ENCODE results near the gene LATS2.
"Not testable (repeated sequence)": the region's sequence is repeated elsewhere in the genome, so short reads cannot be mapped to it uniquely, and the experiment has no call there.

Gene LATS2

GRCh38 chr13:21075379-21076249, 14.2 kb upstream of the LATS2 start:
- no peak for DNase-seq (ENCODE audit: low read depth, low spot score)

DNA sequence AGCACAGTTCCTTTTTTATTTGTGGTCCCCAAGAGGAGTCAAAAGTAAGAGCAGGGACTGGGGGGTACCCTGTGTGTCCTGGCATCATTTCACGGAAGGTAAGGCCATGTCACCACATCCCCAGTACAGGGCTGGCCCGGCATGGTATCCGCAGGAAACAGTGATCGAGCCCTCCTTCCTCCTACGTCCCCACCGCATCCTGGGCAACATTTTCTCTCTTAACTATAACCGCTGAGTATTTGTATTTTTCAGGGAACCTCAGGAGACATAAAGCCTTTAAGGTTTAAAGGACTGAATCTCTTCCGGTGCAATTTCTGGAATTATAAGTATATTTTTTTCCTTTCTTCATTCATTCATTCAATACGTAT, 13.6 kb upstream of the LATS2 start:
- DNase-seq (ENCODE audit: low read depth, low spot score): no peak

DNA sequence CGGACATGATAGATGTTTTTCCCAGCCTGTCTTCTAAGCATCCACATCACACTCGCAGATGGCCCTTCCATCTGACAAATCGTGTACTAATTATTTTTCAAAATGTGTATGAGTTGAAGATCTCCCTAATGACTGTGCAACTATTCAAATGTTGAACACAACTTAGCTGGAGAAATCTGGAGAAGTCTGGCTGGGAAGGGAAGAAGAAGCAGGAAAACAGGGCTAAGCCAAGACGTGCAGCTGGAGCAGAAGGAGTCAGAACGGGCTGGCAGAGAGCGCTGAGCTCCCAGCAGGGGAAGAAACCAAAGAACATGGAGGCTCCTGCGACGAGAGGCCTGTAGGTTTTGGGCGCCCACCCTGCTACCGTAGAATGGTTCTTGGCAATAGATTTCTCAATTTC, 13.2 kb upstream of the LATS2 start:
- no peak for DNase-seq (ENCODE audit: low read depth, low spot score)

DNA sequence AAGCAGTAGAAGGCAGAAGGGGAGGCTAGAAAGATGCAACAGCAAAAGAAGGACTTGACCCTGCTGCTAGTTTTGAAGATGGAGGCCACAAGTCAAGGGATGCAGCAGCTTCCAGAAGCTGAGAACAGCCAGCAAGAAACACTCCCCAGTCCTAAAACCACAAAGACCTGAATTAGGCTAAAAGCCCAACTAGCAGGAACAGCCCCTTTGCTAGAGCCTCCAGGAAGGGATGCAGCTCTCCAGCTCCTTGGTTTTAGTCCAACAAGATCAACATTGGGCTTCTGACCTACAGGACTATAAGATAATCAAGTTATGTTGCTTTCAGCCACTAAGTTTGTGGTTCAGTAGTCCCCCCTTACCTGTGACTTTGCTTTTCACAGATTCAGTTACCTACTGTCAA, 10.5 kb upstream of the LATS2 start:
- no peak for DNase-seq (ENCODE audit: low read depth, low spot score)

GRCh38 chr13:21071015-21071414, 9.6 kb upstream of the LATS2 start:
- DNase-seq (ENCODE audit: low read depth, low spot score): no peak

DNA sequence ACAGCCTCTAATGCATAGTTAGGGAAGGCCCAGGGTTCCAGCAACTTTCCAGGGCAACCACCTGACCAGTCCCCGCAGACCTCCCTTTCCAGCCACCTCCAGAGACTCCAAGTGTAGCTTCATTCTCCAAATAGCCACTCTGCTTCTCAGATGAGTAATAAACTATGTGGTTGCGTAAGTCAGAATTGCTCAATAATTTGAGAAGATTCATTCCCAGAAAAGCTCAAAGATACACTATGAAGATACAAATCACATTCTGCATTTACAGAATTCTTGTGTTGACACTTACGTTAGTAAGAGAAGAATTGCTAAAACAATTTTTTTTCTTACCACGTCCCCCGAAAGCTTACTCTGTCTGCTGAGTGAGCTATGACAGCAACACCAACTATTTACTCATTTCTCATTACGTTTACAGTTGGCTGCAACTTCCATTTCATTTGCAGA, 8.2 kb upstream of the LATS2 start:
- DNase-seq (ENCODE audit: low read depth, low spot score): no peak

GRCh38 chr13:21067848-21068247, 6.5 kb upstream of the LATS2 start:
- DNase-seq (ENCODE audit: low read depth, low spot score): no peak

- no peak for DNase-seq (ENCODE audit: low read depth, low spot score)
Measured at GRCh38 chr13:21066946-21067345, 5.6 kb upstream of the LATS2 start.

DNA sequence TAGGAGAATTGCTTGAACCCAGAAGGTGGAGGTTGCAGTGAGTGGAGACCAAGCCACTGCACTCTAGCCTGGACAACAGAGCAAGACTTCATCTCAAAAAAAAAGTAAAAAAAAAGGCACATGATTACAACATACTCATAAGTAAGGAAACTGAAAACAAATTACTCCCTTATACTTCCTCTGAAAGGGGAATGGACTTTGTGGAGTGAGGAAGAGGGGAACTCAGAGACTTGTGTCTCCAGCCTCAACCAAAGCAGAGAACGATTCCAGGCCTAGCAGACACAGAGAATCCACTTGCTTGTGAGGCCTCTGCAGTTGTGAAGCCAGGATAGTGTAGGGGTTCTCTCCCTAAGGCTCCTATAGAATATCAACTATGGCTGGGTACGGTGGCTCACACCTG, 4.3 kb upstream of the LATS2 start:
- DNase-seq (ENCODE audit: low read depth, low spot score): no peak

GRCh38 chr13:21063031-21063430, 1.6 kb upstream of the LATS2 start:
- DNase-seq (ENCODE audit: low read depth, low spot score): no peak

- no peak for DNase-seq (ENCODE audit: low read depth, low spot score)
Measured at GRCh38 chr13:21060338-21061028, 903 bp downstream of the LATS2 start.

GRCh38 chr13:21059641-21060337, 1.6 kb downstream of the LATS2 start:
- no peak for DNase-seq (ENCODE audit: low read depth, low spot score)

DNA sequence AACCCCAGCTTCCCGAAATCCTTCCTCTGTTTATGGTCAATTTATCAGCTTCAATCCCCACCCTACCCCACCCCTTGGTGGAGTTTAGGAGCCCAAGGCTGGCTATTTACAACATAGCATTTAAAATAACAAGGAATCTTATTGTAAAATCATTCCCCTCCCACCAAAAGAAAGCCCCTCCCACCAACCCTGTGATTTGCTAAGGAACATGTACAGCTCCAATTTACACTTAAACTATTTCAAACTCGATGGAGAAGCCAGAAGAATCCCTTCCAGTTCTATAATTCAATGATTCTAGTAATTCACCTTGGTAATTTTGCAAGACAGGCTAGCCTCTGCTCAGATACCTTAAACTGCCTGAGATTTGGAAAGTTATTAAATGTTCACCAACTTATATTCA, 3.0 kb downstream of the LATS2 start:
- DNase-seq (ENCODE audit: low read depth, low spot score): no peak

GRCh38 chr13:21055511-21056045, 5.8 kb downstream of the LATS2 start:
- DNase-seq (ENCODE audit: low read depth, low spot score): no peak

DNA sequence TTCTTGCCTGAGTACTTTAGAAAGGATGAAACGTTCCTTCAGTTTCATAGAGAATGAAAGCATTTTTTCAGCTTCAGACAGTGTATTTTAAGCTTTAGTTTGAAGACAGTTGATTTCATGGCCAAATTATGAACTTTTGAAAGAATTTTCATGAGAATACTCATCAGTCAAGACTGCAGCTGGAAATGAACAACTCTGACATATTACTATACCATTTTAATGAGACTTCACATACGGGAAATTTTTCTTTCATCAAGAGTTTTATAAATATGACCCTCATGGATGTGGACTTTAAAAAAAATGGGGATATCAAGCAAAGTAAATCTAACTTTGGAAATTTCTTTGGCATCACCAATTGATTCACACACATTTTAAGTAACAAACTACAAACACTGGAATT, 6.4 kb downstream of the LATS2 start:
- no peak for DNase-seq (ENCODE audit: low read depth, low spot score)

DNA sequence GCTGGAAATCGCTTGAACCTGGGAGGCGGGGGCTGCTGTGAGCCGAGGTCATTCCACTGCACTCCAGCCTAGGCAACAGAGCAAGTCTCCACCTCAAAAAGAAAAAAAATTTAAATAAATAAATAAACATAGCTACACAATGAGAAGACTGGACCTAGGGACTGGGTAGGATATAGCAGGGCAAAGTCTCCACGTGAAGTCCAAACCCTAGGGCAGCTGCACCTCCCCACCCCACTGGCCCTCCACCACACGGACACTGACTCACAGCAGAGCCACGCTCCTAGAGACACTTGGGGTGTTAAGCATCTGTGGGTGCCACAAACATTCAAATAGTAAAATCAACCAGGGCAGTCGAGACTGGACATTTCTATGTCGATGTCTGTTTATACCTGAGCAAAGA, 7.1 kb downstream of the LATS2 start:
- DNase-seq (ENCODE audit: low read depth, low spot score): no peak

DNA sequence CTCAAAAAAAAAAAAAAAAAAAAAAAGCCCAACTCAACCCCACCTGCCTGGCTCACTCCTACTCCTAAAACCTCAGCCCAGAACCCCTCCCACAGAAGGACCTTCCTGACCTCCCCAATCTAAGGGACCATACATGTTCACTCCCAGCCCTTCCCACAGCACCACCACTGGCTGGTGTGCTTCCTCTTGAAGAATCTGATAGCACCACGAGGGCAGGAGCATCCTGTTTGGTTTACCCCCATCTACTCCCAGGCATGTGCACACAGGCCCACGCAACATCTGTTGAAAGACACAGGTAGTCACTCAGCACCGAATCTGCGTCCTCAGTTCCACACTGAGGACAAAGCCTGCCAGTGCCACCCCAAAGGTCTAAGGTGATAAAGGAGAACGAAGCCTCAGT, 8.2 kb downstream of the LATS2 start:
- no peak for DNase-seq (ENCODE audit: low read depth, low spot score)

DNA sequence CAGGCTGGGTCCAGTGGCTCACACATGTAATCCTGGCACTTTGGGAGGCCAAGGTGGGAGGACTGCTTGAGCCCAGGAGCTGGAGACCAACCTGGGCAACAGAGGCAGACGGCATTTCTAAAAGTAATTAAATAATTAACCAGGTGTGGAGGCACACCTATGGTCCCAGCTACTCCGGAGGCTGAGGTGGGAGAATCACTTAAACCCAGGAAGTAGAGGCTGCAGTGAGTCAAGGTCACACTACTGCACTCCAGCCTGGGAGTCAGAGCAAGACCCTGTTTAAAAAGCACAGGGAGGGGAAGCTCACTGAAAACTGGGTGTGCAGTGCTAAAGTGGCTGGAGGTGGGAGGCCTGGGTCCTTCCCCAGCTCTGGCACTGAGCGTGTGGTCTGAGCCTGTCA, 9.7 kb downstream of the LATS2 start:
- DNase-seq (ENCODE audit: low read depth, low spot score): no peak

GRCh38 chr13:21050288-21051197, 10.8 kb downstream of the LATS2 start:
- DNase-seq (ENCODE audit: low read depth, low spot score): no peak

DNA sequence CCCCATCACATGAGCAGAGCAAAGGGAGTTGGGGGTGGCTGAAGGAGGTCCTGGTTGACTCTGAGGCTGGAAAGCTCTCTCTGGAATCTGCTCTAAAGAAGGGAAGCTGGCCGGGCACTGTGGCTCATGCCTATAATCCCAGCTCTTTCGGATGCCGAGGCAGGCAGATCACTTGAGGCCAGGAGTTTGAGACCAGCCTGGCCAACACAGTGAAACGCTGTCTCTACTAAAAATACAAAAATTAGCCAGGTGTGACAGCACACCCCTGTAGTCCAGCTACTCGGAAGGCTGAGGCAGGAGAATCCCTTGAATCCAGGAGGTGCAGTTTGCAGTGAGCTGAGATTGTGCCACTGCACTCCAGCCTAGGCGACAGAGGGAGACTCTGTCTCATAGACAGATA, 11.7 kb downstream of the LATS2 start:
- not testable (repeated sequence) for DNase-seq (ENCODE audit: low read depth, low spot score)
